ENCODE measurements around the gene CWC25. TPM values are rescaled to one million over a fixed set of nuclear protein-coding genes. Genes with fewer than 3 reads are reported as not detected.
A peak's percentile ranks its signal among the peaks of the same experiment; 100 is the strongest.

The CWC25 gene
- total RNA-seq, 4 donors from 2014 or later: 16.5 to 27.8 (median 19.6) TPM

- Histone ChIP-seq H3K27me3 (no peaks in the 10 kb centered on the region), H3K4me3 (no peak overlapping the region), H3K9me3 (no peaks in the 10 kb centered on the region), H3K4me1 (peaks cover 16 to 35% (median 27%) of the 10 kb centered on the region in 4 donors), H3K36me3 (peaks cover 38 to 69% (median 61%) of the 10 kb centered on the region in 4 donors), H3K27ac (replicated peaks in 1 of 4) (no peak overlapping the region)
- DNase-seq (ENCODE audit: extremely low spot score): no peak
- TF ChIP-seq CTCF (IDR thresholded peaks at IDR 0.05): no peak
- TF ChIP-seq EP300 (IDR thresholded peaks at IDR 0.05): no peak
- TF ChIP-seq POLR2AphosphoS5 (IDR thresholded peaks at IDR 0.05): no peak
- TF ChIP-seq POLR2A (IDR thresholded peaks at IDR 0.05; ENCODE audit: low read depth): no peak
- intact Hi-C loops (cut with DNase I): no loop called here
- WGBS: 100% methylated on average over 1 of the region's 1 CpG
These were observed 23.4 kb upstream of the CWC25 start for GRCh38 chr17:38848557-38848891.

GRCh38 chr17:38844261-38844757 is 19.2 kb upstream of the CWC25 start:
- Histone ChIP-seq H3K4me3 (no peak overlapping the region), H3K27ac (replicated peaks in 1 of 4) (no peak overlapping the region), H3K27me3 (no peaks in the 10 kb centered on the region), H3K4me1 (peaks cover 0 to 9% (median 0%) of the 10 kb centered on the region in 4 donors), H3K36me3 (peaks cover 21 to 34% (median 28%) of the 10 kb centered on the region in 4 donors), H3K9me3 (no peaks in the 10 kb centered on the region)
- intact Hi-C loops (cut with DNase I): no loop called here
- 68% methylated on average over 13 of the region's 13 CpGs for WGBS
- TF ChIP-seq POLR2AphosphoS5 (IDR thresholded peaks at IDR 0.05) (no peak), EP300 (IDR thresholded peaks at IDR 0.05) (no peak)
- no peak for DNase-seq (ENCODE audit: extremely low spot score)

- TF ChIP-seq POLR2AphosphoS5 (IDR thresholded peaks at IDR 0.05): no peak
- TF ChIP-seq EP300 (IDR thresholded peaks at IDR 0.05): no peak
- TF ChIP-seq CTCF (IDR thresholded peaks at IDR 0.05): no peak
- no peak for TF ChIP-seq POLR2A (IDR thresholded peaks at IDR 0.05; ENCODE audit: low read depth)
- intact Hi-C loops (cut with DNase I): loop anchor here (2.0 kb wide), 1 partner anchor 27 kb away; the partner anchor contains the start of gene RPL23
- no peaks in the 10 kb centered on the region for H3K27me3 ChIP-seq
- peak overlapping the region; percentile 96 to 99 (median 97) for H3K27ac ChIP-seq (replicated peaks in 1 of 4)
- no peaks in the 10 kb centered on the region for H3K9me3 ChIP-seq
- peaks cover 5 to 11% (median 7%) of the 10 kb centered on the region in 4 donors for H3K36me3 ChIP-seq
- DNase-seq (ENCODE audit: extremely low spot score): no peak
- H3K4me1 ChIP-seq: peaks cover 18 to 42% (median 28%) of the 10 kb centered on the region in 4 donors
- 90% methylated on average over 17 of the region's 17 CpGs for WGBS
- peak overlapping the region; percentile 65 to 92 (median 76) for H3K4me3 ChIP-seq
These were observed 684 bp upstream of the CWC25 start for GRCh38 chr17:38825762-38826247.

- no peak for DNase-seq (ENCODE audit: extremely low spot score)
- WGBS: 73% methylated on average over 8 of the region's 8 CpGs
- H3K27ac ChIP-seq (replicated peaks in 1 of 4): no peak overlapping the region
- H3K36me3 ChIP-seq: peaks cover 67 to 98% (median 91%) of the 10 kb centered on the region in 4 donors
- no peaks in the 10 kb centered on the region for H3K27me3 ChIP-seq
- intact Hi-C loops (cut with DNase I): no loop called here
- peaks cover 0 to 6% (median 0%) of the 10 kb centered on the region in 4 donors for H3K4me1 ChIP-seq
- no peak overlapping the region for H3K4me3 ChIP-seq
- TF ChIP-seq EP300 (IDR thresholded peaks at IDR 0.05) (no peak), CTCF (IDR thresholded peaks at IDR 0.05) (peak in 1 of 3 experiments; percentile 12)
- no peaks in the 10 kb centered on the region for H3K9me3 ChIP-seq
These were observed 9.4 kb downstream of the CWC25 start for GRCh38 chr17:38815576-38816193.

GRCh38 chr17:38809828-38810227 is 15.3 kb downstream of the CWC25 start:
- no peak overlapping the region for H3K4me3 ChIP-seq
- no peak overlapping the region for H3K27ac ChIP-seq (replicated peaks in 1 of 4)
- intact Hi-C loops (cut with DNase I): no loop called here
- WGBS: 82% methylated on average over 7 of the region's 7 CpGs
- peaks cover 86 to 100% (median 95%) of the 10 kb centered on the region in 4 donors for H3K36me3 ChIP-seq
- no peaks in the 10 kb centered on the region for H3K9me3 ChIP-seq
- TF ChIP-seq CTCF (IDR thresholded peaks at IDR 0.05): no peak
- TF ChIP-seq EP300 (IDR thresholded peaks at IDR 0.05): no peak
- no peak for TF ChIP-seq POLR2AphosphoS5 (IDR thresholded peaks at IDR 0.05)
- TF ChIP-seq POLR2A (IDR thresholded peaks at IDR 0.05; ENCODE audit: low read depth): no peak
- no peak for DNase-seq (ENCODE audit: extremely low spot score)
- H3K4me1 ChIP-seq: no peaks in the 10 kb centered on the region
- no peaks in the 10 kb centered on the region for H3K27me3 ChIP-seq

Data from esophagus muscularis mucosa (tissue), 4 donors.